ENCODE data around the gene CCR9. TPM values are rescaled to one million over a fixed set of nuclear protein-coding genes. Genes with fewer than 3 reads are reported as not detected.

CCR9 gene
- total RNA-seq, 2 donors from 2014 or later: 0.13 TPM; not detected in 1

DNA sequence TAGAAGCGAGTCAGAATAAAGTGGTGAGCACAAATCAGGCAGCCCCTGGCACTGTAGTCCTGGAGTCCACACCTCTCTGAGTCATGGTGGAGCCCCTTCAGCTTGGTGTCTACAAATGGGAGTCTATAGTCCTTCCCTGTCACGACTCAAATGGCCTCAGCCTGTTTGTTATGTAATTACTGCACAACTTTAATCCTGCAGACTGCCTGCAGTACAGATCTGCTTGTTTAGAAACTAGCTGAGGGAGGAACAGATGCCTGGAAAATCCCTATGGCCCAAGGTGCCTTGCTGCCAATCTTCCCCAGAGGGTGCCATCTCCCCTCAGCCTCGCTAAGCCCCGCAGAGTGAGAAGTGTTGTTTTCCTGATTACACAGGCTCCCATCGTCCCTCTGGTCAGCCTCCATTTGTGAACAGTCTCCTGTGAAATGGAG is 53.0 kb downstream of the CCR9 start:
- DNase-seq: no peak
- intact Hi-C loops (cut with DNase I): loop anchor here (2.0 kb wide), 1 partner anchor 139 kb away; no protein-coding TSS in a partner anchor

DNA sequence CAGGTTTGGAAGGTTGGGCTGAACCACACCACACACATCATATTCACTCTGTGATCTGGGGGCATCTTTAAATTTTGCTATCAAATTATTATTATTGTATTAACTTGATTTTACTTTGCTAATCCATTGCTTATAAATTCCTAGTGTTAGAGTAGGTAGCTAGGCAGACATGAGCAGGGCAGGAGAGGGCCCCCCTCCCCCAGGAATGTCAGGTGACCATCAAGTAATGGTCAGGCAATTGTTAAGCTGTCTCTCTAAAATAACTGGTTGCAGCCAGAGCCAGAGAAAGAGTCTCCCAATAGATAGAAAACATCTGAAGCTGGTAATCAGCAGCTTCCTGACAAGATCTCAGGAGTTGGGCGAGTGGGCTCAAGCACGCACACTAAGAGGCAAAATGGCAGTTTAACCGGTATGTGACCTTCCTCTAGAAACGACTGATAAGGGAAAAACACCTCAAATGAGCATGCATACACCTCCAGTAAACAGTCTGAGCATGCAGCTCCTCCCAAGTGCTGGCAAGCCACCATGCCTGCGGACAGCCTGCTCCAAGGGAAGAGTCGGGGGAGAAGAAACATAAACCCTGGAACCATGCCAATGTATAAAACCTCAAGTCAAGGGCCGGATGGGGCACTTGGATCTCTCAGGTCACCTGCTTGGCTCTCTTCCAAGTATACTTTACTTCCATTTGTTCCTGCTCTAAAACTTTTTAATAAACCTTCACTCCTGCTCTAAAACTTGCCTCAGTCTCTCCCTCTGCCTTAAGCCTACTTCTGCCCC is 53.8 kb downstream of the CCR9 start:
- H3K4me3 ChIP-seq: no peak overlapping the region
- H3K9ac ChIP-seq (ENCODE audit: low read depth in 2 of 2, low read length in 2 of 2): no peak overlapping the region
- DNase-seq: no peak
- H3K27ac ChIP-seq: no peak overlapping the region
- intact Hi-C loops (cut with DNase I): no loop called here
- TF ChIP-seq, protein P1, sequence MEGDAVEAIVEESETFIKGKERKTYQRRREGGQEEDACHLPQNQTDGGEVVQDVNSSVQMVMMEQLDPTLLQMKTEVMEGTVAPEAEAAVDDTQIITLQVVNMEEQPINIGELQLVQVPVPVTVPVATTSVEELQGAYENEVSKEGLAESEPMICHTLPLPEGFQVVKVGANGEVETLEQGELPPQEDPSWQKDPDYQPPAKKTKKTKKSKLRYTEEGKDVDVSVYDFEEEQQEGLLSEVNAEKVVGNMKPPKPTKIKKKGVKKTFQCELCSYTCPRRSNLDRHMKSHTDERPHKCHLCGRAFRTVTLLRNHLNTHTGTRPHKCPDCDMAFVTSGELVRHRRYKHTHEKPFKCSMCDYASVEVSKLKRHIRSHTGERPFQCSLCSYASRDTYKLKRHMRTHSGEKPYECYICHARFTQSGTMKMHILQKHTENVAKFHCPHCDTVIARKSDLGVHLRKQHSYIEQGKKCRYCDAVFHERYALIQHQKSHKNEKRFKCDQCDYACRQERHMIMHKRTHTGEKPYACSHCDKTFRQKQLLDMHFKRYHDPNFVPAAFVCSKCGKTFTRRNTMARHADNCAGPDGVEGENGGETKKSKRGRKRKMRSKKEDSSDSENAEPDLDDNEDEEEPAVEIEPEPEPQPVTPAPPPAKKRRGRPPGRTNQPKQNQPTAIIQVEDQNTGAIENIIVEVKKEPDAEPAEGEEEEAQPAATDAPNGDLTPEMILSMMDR (IDR thresholded peaks at IDR 0.05): no peak
- H3K27me3 ChIP-seq: no peaks in the 10 kb centered on the region
- no peaks in the 10 kb centered on the region for H3K9me3 ChIP-seq
- no peaks in the 10 kb centered on the region for H3K4me1 ChIP-seq
- no peaks in the 10 kb centered on the region for H3K36me3 ChIP-seq

More for the DNA sequence above, 53.0 kb downstream of the CCR9 start:
- no peaks in the 10 kb centered on the region for H3K4me1 ChIP-seq
- no peaks in the 10 kb centered on the region for H3K36me3 ChIP-seq
- H3K27ac ChIP-seq: no peak overlapping the region
- TF ChIP-seq, protein P1 (IDR thresholded peaks at IDR 0.05): no peak
- no peak overlapping the region for H3K9ac ChIP-seq (ENCODE audit: low read depth in 2 of 2, low read length in 2 of 2)
- H3K27me3 ChIP-seq: no peaks in the 10 kb centered on the region
- no peak overlapping the region for H3K4me3 ChIP-seq
- H3K9me3 ChIP-seq: no peaks in the 10 kb centered on the region

DNA sequence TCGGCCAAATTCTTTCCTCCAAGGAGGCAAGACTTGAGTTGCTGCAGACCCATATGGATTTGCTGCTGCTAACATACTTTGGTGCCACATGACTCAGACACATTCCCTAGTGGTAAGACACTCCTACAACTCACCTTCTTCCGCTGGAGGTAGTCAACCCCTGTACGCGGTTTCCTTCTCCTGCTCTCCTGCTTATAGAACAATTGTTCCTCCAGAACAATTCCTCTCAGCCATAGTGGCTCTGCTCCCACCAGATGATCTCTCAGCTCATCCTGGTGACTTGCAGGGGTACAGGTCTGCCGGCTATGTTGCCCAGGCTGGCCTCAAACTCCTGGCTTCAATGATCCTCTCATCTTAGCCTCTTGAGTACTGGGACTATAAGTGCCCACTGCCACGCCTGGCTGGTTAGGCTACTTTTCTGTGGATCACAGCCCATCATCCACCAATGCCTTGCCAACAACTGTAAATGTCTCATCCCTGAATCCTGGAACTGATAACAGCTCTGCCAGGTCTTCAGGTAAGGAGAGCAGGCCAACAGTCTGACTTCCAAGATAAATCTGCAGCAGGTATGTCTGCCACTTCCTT is 54.5 kb downstream of the CCR9 start:
- intact Hi-C loops (cut with DNase I): no loop called here
- Histone ChIP-seq H3K4me1 (no peaks in the 10 kb centered on the region), H3K4me3 (no peak overlapping the region), H3K27ac (no peak overlapping the region), H3K27me3 (no peaks in the 10 kb centered on the region), H3K9me3 (no peaks in the 10 kb centered on the region), H3K36me3 (no peaks in the 10 kb centered on the region), H3K9ac (ENCODE audit: low read depth in 2 of 2, low read length in 2 of 2) (no peak overlapping the region)
- TF ChIP-seq, protein P1 (IDR thresholded peaks at IDR 0.05): no peak
- DNase-seq: no peak

DNA sequence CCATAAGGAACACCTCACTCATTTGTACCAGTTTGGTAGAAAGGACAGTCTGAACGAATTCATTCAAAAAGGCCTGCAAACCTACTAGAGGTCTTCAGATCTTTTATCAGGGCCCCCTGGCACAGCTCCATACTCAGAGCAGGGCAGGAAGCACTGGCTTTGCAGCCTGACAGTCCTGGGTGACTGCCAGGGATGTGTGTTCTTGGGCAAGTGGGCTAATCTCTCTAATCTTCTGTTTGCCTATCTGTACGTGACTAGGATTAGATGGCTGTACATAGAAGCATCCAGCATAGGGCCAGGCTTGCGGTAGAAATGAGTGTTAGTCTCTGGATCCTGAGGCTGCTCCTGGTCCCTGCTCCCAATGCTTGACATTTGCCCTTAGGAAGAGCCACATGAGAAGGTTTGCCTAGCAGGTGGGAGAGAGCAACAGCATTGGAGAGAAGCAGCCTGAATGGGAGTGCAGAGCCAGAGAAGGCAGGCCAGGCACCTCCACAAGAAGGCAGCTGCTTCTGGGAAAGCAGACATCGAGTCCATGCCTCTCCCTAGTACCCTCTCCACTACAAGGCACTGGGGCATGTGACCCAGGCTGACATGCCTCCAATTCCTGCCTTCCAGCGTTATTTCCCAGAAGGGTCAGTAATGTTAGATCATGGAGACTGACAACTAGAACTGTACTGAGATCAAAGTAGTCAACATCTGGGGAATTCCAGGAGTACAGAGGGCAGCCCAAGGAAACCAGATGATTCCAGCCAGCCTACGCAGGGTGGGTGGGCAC is 55.9 kb downstream of the CCR9 start:
- intact Hi-C loops (cut with DNase I): no loop called here
- Histone ChIP-seq H3K36me3 (no peaks in the 10 kb centered on the region), H3K9me3 (no peaks in the 10 kb centered on the region), H3K27me3 (no peaks in the 10 kb centered on the region), H3K4me1 (no peaks in the 10 kb centered on the region), H3K27ac (no peak overlapping the region), H3K4me3 (no peak overlapping the region), H3K9ac (ENCODE audit: low read depth in 2 of 2, low read length in 2 of 2) (no peak overlapping the region)
- DNase-seq: no peak
- TF ChIP-seq, protein P1 (IDR thresholded peaks at IDR 0.05): no peak

DNA sequence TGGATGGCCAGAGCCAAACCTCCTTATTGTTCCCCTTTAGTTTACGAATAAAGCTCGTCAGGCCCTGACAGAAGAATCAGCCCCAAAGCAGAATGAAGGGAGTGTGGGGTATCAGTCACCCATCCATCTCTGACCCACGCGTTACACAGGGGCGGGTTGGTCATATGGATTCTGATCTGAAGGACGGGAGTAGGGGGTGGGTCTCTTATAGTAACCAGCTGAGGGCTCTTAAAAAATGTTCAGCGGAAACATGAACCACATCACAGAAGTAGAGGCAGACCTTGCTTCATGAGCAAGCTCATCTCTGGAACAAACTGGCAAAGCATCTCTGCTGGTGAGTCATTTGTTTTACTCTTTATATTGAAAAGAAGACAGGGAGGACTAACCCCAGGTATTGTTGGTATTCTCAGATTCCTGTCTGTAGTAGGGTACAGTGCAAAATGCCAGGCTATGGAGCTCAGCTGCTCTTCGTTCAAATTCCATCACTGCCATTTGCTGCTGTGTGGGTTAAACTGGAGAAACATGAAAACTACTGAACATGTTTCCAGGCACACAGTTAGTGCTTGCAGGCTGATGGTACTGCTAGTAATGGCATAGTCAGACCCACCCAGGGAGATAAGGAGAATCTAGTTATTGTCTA is 57.0 kb downstream of the CCR9 start, which contains the start of gene CXCR6:
TSS of gene CXCR6 (plus strand) at position 258 of the 640 bp plus-strand sequence. CDS start 3,018 bp downstream, outside the sequence.
- no peak for DNase-seq
- Histone ChIP-seq H3K4me1 (no peaks in the 10 kb centered on the region), H3K36me3 (no peaks in the 10 kb centered on the region), H3K4me3 (no peak within 1 kb of the TSS), H3K9ac (ENCODE audit: low read depth in 2 of 2, low read length in 2 of 2) (peak within 1 kb of the TSS in 1 of 2 donors; percentile 6), H3K9me3 (no peaks in the 10 kb centered on the region), H3K27me3 (no peaks in the 10 kb centered on the region), H3K27ac (no peak within 1 kb of the TSS)
- TF ChIP-seq, protein P1 (IDR thresholded peaks at IDR 0.05): no peak
- intact Hi-C loops (cut with DNase I): no loop called here

Data from colonic mucosa (tissue), 4 donors.